SK-N-MC (cell line): ENCODE data around the gene TMIGD2.

Experiments
- EZH2 ChIP-seq: fragments of 200-600 bp; sonication (generic); IDR thresholded peaks from one replicate; pipeline ENCODE4 v1.6.1; 2017; ENCODE audit warnings: antibody characterized with exemption
- POLR2AphosphoS5 ChIP-seq: IDR thresholded peaks from 2 replicates; pipeline ENCODE4 v1.6.1; 2012; ENCODE audit warnings: mild to moderate bottlenecking, low read depth, low read length, borderline replicate concordance

GRCh38 chr19:4310247-4311121, 8.3 kb upstream of the TMIGD2 start:
- TF ChIP-seq EZH2 = no peak
- no peak for TF ChIP-seq POLR2AphosphoS5
